SK-N-SH treated with all-trans-retinoic acid at 6 μM for 48 hours (cell line): ENCODE data around the gene RPUSD4.

Source experiments
- ARNTL ChIP-seq: fragments of 450-650 bp; formaldehyde crosslinking; IDR thresholded peaks from 2 replicates; pipeline ENCODE4 v1.5.0; 2020; ENCODE audit warnings: low read depth, mild to moderate bottlenecking, moderate library complexity, borderline replicate concordance
- CSDC2 ChIP-seq: fragments of 250-450 bp; sonication (Bioruptor Pico); IDR thresholded peaks from 2 replicates; pipeline ENCODE4 v1.5.0; 2020; ENCODE audit warnings: mild to moderate bottlenecking, moderate library complexity
- ESRRG ChIP-seq: fragments of 250-450 bp; sonication (Bioruptor Pico); IDR thresholded peaks from 2 replicates; pipeline ENCODE4 v1.6.1; 2021; ENCODE audit warnings: mild to moderate bottlenecking
- ISL1 ChIP-seq: fragments of 250-450 bp; sonication (Bioruptor Pico); IDR thresholded peaks from 2 replicates; pipeline ENCODE4 v2.1.2; 2022; ENCODE audit warnings: mild to moderate bottlenecking, moderate library complexity
- RARB ChIP-seq: fragments of 250-450 bp; sonication (Bioruptor Pico); IDR thresholded peaks from 2 replicates; pipeline ENCODE4 v1.8.0; 2021; ENCODE audit warnings: mild to moderate bottlenecking, moderate library complexity
- ZFP30 ChIP-seq: fragments of 450-650 bp; formaldehyde crosslinking; IDR thresholded peaks from 2 replicates; pipeline ENCODE4 v1.5.0; 2022; ENCODE audit warnings: mild to moderate bottlenecking, moderate library complexity
- ZNF8 ChIP-seq: fragments of 450-650 bp; formaldehyde crosslinking; IDR thresholded peaks from 2 replicates; pipeline ENCODE4 v1.5.0; 2020; ENCODE audit warnings: mild to moderate bottlenecking, moderate library complexity
- TF ChIP-seq, protein P1 (sequence below): fragments of 250-450 bp; sonication (Bioruptor Pico); IDR thresholded peaks from 2 replicates; pipeline ENCODE4 v1.5.1; 2020; ENCODE audit warnings: low read depth, mild to moderate bottlenecking, moderate library complexity
- TF ChIP-seq, protein P2 (sequence below): fragments of 250-450 bp; sonication (Bioruptor Pico); IDR thresholded peaks from 2 replicates; pipeline ENCODE4 v1.8.0; 2020; ENCODE audit warnings: mild to moderate bottlenecking, moderate library complexity, borderline replicate concordance
- TF ChIP-seq, protein P3 (sequence below): fragments of 250-450 bp; sonication (Bioruptor Pico); IDR thresholded peaks from 2 replicates; pipeline ENCODE4 v1.5.1; 2021; ENCODE audit warnings: mild to moderate bottlenecking, moderate library complexity

DNA sequence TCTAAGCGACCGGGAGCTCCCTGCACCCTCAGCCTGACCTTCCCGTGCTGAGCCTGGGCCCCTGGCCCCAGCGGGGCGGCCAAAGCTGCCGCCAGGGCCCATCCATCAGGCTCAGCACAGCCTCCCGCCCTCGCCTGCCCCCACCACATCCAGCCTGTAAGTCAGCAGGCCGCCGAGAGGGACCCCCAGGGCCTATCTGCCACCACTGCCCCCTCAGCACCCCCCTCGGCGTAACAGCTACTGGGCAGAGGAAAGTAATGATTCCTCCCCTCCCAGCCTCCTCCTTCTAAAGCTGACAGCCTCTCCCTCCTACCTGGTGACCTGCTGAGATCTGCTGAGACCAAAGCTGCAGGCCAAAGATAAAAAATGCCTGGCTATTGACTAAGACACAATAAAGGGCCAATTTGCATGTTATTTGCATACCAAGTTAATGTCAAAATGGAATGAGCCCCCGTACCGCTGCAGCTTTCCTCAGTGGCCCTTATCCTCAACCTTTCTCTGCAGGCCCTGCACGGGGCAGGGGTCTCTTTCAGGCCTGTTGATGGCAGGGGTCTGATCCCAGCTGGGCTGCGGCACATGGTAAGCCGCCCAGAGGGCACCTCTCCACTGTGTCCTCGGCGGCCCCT lies 51.6 kb downstream of the RPUSD4 start:
- TF ChIP-seq ISL1 (CRISPR knock-in tag) (no peak), CSDC2 (CRISPR knock-in tag) (no peak), ZNF8 (CRISPR knock-in tag) (no peak), ZFP30 (no peak), RARB (CRISPR knock-in tag) (no peak), ARNTL (CRISPR knock-in tag) (no peak), ESRRG (no peak)
- TF ChIP-seq, protein P1, sequence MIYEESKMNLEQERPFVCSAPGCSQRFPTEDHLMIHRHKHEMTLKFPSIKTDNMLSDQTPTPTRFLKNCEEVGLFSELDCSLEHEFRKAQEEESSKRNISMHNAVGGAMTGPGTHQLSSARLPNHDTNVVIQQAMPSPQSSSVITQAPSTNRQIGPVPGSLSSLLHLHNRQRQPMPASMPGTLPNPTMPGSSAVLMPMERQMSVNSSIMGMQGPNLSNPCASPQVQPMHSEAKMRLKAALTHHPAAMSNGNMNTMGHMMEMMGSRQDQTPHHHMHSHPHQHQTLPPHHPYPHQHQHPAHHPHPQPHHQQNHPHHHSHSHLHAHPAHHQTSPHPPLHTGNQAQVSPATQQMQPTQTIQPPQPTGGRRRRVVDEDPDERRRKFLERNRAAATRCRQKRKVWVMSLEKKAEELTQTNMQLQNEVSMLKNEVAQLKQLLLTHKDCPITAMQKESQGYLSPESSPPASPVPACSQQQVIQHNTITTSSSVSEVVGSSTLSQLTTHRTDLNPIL, result no peak
- TF ChIP-seq, protein P2, sequence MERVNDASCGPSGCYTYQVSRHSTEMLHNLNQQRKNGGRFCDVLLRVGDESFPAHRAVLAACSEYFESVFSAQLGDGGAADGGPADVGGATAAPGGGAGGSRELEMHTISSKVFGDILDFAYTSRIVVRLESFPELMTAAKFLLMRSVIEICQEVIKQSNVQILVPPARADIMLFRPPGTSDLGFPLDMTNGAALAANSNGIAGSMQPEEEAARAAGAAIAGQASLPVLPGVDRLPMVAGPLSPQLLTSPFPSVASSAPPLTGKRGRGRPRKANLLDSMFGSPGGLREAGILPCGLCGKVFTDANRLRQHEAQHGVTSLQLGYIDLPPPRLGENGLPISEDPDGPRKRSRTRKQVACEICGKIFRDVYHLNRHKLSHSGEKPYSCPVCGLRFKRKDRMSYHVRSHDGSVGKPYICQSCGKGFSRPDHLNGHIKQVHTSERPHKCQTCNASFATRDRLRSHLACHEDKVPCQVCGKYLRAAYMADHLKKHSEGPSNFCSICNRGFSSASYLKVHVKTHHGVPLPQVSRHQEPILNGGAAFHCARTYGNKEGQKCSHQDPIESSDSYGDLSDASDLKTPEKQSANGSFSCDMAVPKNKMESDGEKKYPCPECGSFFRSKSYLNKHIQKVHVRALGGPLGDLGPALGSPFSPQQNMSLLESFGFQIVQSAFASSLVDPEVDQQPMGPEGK (CRISPR knock-in tag), result no peak
- TF ChIP-seq, protein P3, sequence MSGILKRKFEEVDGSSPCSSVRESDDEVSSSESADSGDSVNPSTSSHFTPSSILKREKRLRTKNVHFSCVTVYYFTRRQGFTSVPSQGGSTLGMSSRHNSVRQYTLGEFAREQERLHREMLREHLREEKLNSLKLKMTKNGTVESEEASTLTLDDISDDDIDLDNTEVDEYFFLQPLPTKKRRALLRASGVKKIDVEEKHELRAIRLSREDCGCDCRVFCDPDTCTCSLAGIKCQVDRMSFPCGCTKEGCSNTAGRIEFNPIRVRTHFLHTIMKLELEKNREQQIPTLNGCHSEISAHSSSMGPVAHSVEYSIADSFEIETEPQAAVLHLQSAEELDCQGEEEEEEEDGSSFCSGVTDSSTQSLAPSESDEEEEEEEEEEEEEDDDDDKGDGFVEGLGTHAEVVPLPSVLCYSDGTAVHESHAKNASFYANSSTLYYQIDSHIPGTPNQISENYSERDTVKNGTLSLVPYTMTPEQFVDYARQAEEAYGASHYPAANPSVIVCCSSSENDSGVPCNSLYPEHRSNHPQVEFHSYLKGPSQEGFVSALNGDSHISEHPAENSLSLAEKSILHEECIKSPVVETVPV (CRISPR knock-in tag), result no peak
